Neural cell (in vitro differentiated cells): ENCODE results near the gene LRRC1. TPM values are rescaled to one million over a fixed set of nuclear protein-coding genes. Genes with fewer than 3 reads are reported as not detected.

ENCODE experiments used
- H2AFZ ChIP-seq: fragments of 200-600, 300-800 bp; sonication (generic), shearing (Covaris generic); 2 replicates; pipeline ENCODE4 v1.6.0; 2014; ENCODE audit warnings: low read depth, mild to moderate bottlenecking, antibody characterized with exemption, low read length, moderate library complexity
- H3F3A ChIP-seq: fragments of 200-600 bp; shearing (Covaris generic); 2 replicates; pipeline ENCODE4 v1.6.1; 2016; ENCODE audit warnings: mild to moderate bottlenecking, moderate library complexity, mixed read lengths, antibody characterized with exemption, low read length; ENCODE audit not compliant: insufficient read depth, poor library complexity, severe bottlenecking
- H3K27ac ChIP-seq: fragments of 200-600, 300-800 bp; sonication (generic), shearing (Covaris generic); 2 replicates; pipeline ENCODE4 v1.5.1; 2014; ENCODE audit warnings: mild to moderate bottlenecking, low read length, moderate library complexity
- H3K27me3 ChIP-seq: fragments of 300-800, 200-600 bp; sonication (generic), shearing (Covaris generic); 2 replicates; pipeline ENCODE4 v1.6.0; 2014; ENCODE audit warnings: mild to moderate bottlenecking, low read depth, low read length, moderate library complexity; ENCODE audit not compliant: insufficient read depth
- H3K36me3 ChIP-seq: fragments of 300-800, 200-600 bp; sonication (generic), shearing (Covaris generic); 2 replicates; pipeline ENCODE4 v1.5.1; 2014; ENCODE audit warnings: mild to moderate bottlenecking, antibody characterized with exemption, low read length, moderate library complexity; ENCODE audit not compliant: insufficient read depth
- H3K4me2 ChIP-seq: fragments of 300-800, 200-600 bp; sonication (generic), shearing (Covaris generic); 2 replicates; pipeline ENCODE4 v1.6.0; 2014; ENCODE audit warnings: mild to moderate bottlenecking, low read length
- H3K4me3 ChIP-seq: fragments of 300-800, 200-600 bp; sonication (generic), shearing (Covaris generic); 2 replicates; pipeline ENCODE4 v1.5.1; 2014; ENCODE audit warnings: mild to moderate bottlenecking, low read length, moderate library complexity
- H3K79me2 ChIP-seq: fragments of 200-600 bp; shearing (Covaris generic); replicated peaks from 2 replicates; pipeline ENCODE4 v1.6.0; 2014; ENCODE audit warnings: mild to moderate bottlenecking, low read length, moderate library complexity; ENCODE audit not compliant: insufficient read depth
- H3K9ac ChIP-seq: fragments of 300-800, 200-600 bp; sonication (generic), shearing (Covaris generic); 2 replicates; pipeline ENCODE4 v1.6.1; 2016; ENCODE audit warnings: mild to moderate bottlenecking, low read length, mixed read lengths
- H3K9me2 ChIP-seq: fragments of 200-600 bp; shearing (Covaris generic); 2 replicates; pipeline ENCODE4 v1.6.1; 2016; ENCODE audit warnings: mild to moderate bottlenecking, low read length, mixed read lengths; ENCODE audit not compliant: insufficient read depth
- H3K9me3 ChIP-seq: fragments of 200-600, 300-800 bp; sonication (generic), shearing (Covaris generic); 2 replicates; pipeline ENCODE4 v1.6.1; 2016; ENCODE audit warnings: mild to moderate bottlenecking, mixed run types, low read length, moderate library complexity, mixed read lengths
- H4K20me1 ChIP-seq: fragments of 200-600 bp; shearing (Covaris generic); 2 replicates; pipeline ENCODE4 v1.6.1; 2016; ENCODE audit warnings: mild to moderate bottlenecking, mixed run types; ENCODE audit not compliant: insufficient read depth
- CTCF ChIP-seq: fragments of 450-650 bp; IDR thresholded peaks from 2 replicates; pipeline ENCODE4 v1.5.1; 2014; ENCODE audit warnings: antibody characterized with exemption, mild to moderate bottlenecking, moderate library complexity; ENCODE audit not compliant: poor library complexity, severe bottlenecking
- EP300 ChIP-seq: fragments of 450-650 bp; conservative IDR thresholded peaks from 2 replicates; pipeline ENCODE4 v1.6.1; 2014; ENCODE audit warnings: antibody characterized with exemption, mild to moderate bottlenecking, moderate library complexity; ENCODE audit not compliant: poor library complexity, severe bottlenecking
- EZH2 ChIP-seq: fragments of 200-600, 300-800 bp; shearing (Covaris generic), sonication (generic); IDR thresholded peaks from 2 replicates; pipeline ENCODE4 v1.6.1; 2014; ENCODE audit warnings: antibody characterized with exemption, low read length, borderline replicate concordance, mild to moderate bottlenecking; ENCODE audit not compliant: insufficient read depth, poor library complexity, severe bottlenecking
- MXI1 ChIP-seq: fragments of 450-650 bp; conservative IDR thresholded peaks from 2 replicates; pipeline ENCODE4 v1.6.1; 2014; ENCODE audit warnings: antibody characterized with exemption, mild to moderate bottlenecking; ENCODE audit not compliant: poor library complexity, severe bottlenecking
- POLR2AphosphoS5 ChIP-seq: IDR thresholded peaks from 2 replicates; pipeline ENCODE4 v1.6.1; 2012
- RAD21 ChIP-seq: fragments of 450-650 bp; conservative IDR thresholded peaks from 2 replicates; pipeline ENCODE4 v1.6.1; 2014; ENCODE audit warnings: antibody characterized with exemption, mild to moderate bottlenecking, moderate library complexity
- REST ChIP-seq: IDR thresholded peaks from 2 replicates; pipeline ENCODE4 v1.6.1; 2012; ENCODE audit warnings: borderline replicate concordance
- SMC3 ChIP-seq: fragments of 450-650 bp; conservative IDR thresholded peaks from 2 replicates; pipeline ENCODE4 v1.6.1; 2014; ENCODE audit warnings: antibody characterized with exemption, mild to moderate bottlenecking, moderate library complexity; ENCODE audit not compliant: poor library complexity
- TAF1 ChIP-seq: IDR thresholded peaks from 2 replicates; pipeline ENCODE4 v1.6.1; 2012; ENCODE audit warnings: low read depth
- polyA plus RNA-seq: library from polyadenylated mRNA; depleted of rRNA; stranded (reverse); fragments of >200 nt; gene quantifications from 2 replicates; pipeline ENCODE4 v1.2.3, GENCODE V29; 2014

LRRC1 gene
- polyA plus RNA-seq, 1 donor from 2014 or later = 21.2 TPM

- Histone ChIP-seq H3K9me3 (no peaks in the 10 kb centered on the region), H3K27ac (no peak overlapping the region), H3K79me2 (no peaks in the 10 kb centered on the region), H3K4me2 (no peak overlapping the region), H3K4me3 (no peak overlapping the region), H3K27me3 (no peaks in the 10 kb centered on the region), H3F3A (no peaks in the 10 kb centered on the region), H3K9me2 (no peaks in the 10 kb centered on the region), H3K9ac (no peak overlapping the region), H2AFZ (no peak overlapping the region), H3K36me3 (no peaks in the 10 kb centered on the region), H4K20me1 (no peaks in the 10 kb centered on the region)
- TF ChIP-seq CTCF (no peak), MXI1 (no peak)
These were observed 99.3 kb downstream of the LRRC1 start for GRCh38 chr6:53894091-53894490.

- H4K20me1 ChIP-seq = no peaks in the 10 kb centered on the region
- H3K79me2 ChIP-seq = no peaks in the 10 kb centered on the region
- H3K36me3 ChIP-seq = no peaks in the 10 kb centered on the region
- no peaks in the 10 kb centered on the region for H3K27me3 ChIP-seq
- H3K4me2 ChIP-seq = no peak overlapping the region
- TF ChIP-seq CTCF (no peak), EZH2 (no peak), MXI1 (no peak), REST (no peak), POLR2AphosphoS5 (no peak), SMC3 (no peak), TAF1 (no peak), EP300 (no peak), RAD21 (no peak)
- H3K9me3 ChIP-seq = no peaks in the 10 kb centered on the region
- no peak overlapping the region for H3K9ac ChIP-seq
- no peaks in the 10 kb centered on the region for H3K9me2 ChIP-seq
- no peak overlapping the region for H2AFZ ChIP-seq
- no peaks in the 10 kb centered on the region for H3F3A ChIP-seq
- H3K27ac ChIP-seq = no peak overlapping the region
- no peak overlapping the region for H3K4me3 ChIP-seq
These were observed 101.4 kb downstream of the LRRC1 start for GRCh38 chr6:53896196-53896595.
